ENCODE measurements around the gene HTR2B.
"Not testable (repeated sequence)": the region's sequence is repeated elsewhere in the genome, so short reads cannot be mapped to it uniquely, and the experiment has no call there.

HTR2B gene

GRCh38 chr2:231093933-231094332, 30.9 kb downstream of the HTR2B start:
- DNase-seq (ENCODE audit: low spot score), result no peak

GRCh38 chr2:231088754-231089153, 36.1 kb downstream of the HTR2B start:
- DNase-seq (ENCODE audit: low spot score), result no peak

- DNase-seq (ENCODE audit: low spot score), result no peak
These were observed 40.3 kb downstream of the HTR2B start for GRCh38 chr2:231084565-231084964.

GRCh38 chr2:231069379-231070054, 55.3 kb downstream of the HTR2B start:
- no peak for DNase-seq (ENCODE audit: low spot score)

- DNase-seq (ENCODE audit: low spot score), result peak; percentile 6
These were observed 56.2 kb downstream of the HTR2B start for GRCh38 chr2:231068525-231069222.

- DNase-seq (ENCODE audit: low spot score), result not testable (repeated sequence)
These were observed 57.3 kb downstream of the HTR2B start for GRCh38 chr2:231067531-231067930.

GRCh38 chr2:231065966-231066365, 58.9 kb downstream of the HTR2B start:
- DNase-seq (ENCODE audit: low spot score), result no peak

- no peak for DNase-seq (ENCODE audit: low spot score)
These were observed 61.5 kb downstream of the HTR2B start for GRCh38 chr2:231063347-231063746.

GRCh38 chr2:231062776-231063175, 62.1 kb downstream of the HTR2B start:
- DNase-seq (ENCODE audit: low spot score), result no peak

- no peak for DNase-seq (ENCODE audit: low spot score)
These were observed 65.1 kb downstream of the HTR2B start for GRCh38 chr2:231059756-231060155.

GRCh38 chr2:231058761-231059550, 65.9 kb downstream of the HTR2B start:
- DNase-seq (ENCODE audit: low spot score), result no peak

Data from CD4-positive, alpha-beta T cell treated with Interleukin-6 at 100 ng/mL for 8 hours (primary cell).